Gastroesophageal sphincter (tissue), 4 donors: Measurements from ENCODE around the gene GPR153. TPM values are rescaled to one million over a fixed set of nuclear protein-coding genes. Genes with fewer than 3 reads are reported as not detected.

Experiments
- ATAC-seq: fragments of 150-250 bp; one replicate; pipeline ENCODE4 v1.9.1; 2016; ENCODE audit warnings: mild to moderate bottlenecking, moderate library complexity
- H3K27ac ChIP-seq, 4 donors: fragments of 200-600 bp; sonication (generic) in 3 of 4; 1 replicate in 3 of 4; 2 replicates in 1 of 4; pipeline ENCODE4 v1.5.1; 2016 to 2019
- H3K27me3 ChIP-seq: fragments of 200-600 bp; sonication (generic); one replicate; pipeline ENCODE4 v1.5.1; 2019
- H3K36me3 ChIP-seq, 2 donors: fragments of 200-600 bp; sonication (generic); one replicate each; pipeline ENCODE4 v1.5.1; 2019; ENCODE audit warnings: control low read depth in 1 of 2
- H3K4me1 ChIP-seq, 3 donors: fragments of 200-600 bp; sonication (generic); 1 replicate in 2 of 3; 2 replicates in 1 of 3; pipeline ENCODE4 v1.5.1; 2016 to 2019; ENCODE audit warnings: control low read depth in 2 of 3
- H3K4me3 ChIP-seq, 2 donors: fragments of 200-600 bp; sonication (generic); one replicate each; pipeline ENCODE4 v1.5.1; 2019; ENCODE audit warnings: mild to moderate bottlenecking in 1 of 2, moderate library complexity in 1 of 2
- H3K9me3 ChIP-seq, 3 donors: fragments of 200-600 bp; sonication (generic); one replicate each; pipeline ENCODE4 v1.5.1; 2017 to 2019; ENCODE audit warnings: control low read depth in 2 of 3
- EP300 ChIP-seq: sonication (generic); formaldehyde crosslinking; IDR thresholded peaks from one replicate; pipeline ENCODE4 v1.6.1; 2017; ENCODE audit warnings: antibody characterized with exemption, mild to moderate bottlenecking
- POLR2A ChIP-seq, 2 donors: fragments of 450-650 bp; IDR thresholded peaks; one replicate each; pipeline ENCODE4 v1.6.1; 2017; ENCODE audit warnings: antibody characterized with exemption in 2 of 2, mild to moderate bottlenecking in 2 of 2, moderate library complexity in 1 of 2
- POLR2AphosphoS5 ChIP-seq: sonication (generic); formaldehyde crosslinking; IDR thresholded peaks from one replicate; pipeline ENCODE4 v1.6.1; 2017; ENCODE audit warnings: antibody characterized with exemption
- WGBS, 2 donors: methylation state at CpG; one replicate each; pipeline ENCODE4 v1.1.5; 2018; ENCODE audit warnings: low coverage in 1 of 2; 5-methylcytosine and 5-hydroxymethylcytosine counted together
- total RNA-seq, 4 donors: library from RNA; depleted of rRNA; stranded (reverse); fragments of >200 nt; gene quantifications; one replicate each; pipeline ENCODE4 v1.1.0, GENCODE V29; 2016
- TF ChIP-seq, protein P1 (sequence below), 4 experiments: fragments of 200-600 bp in 2 of 4; fragments of 450-650 bp in 2 of 4; sonication (generic) in 1 of 4; IDR thresholded peaks; one replicate each; pipeline ENCODE4 v1.5.1; 2017 to 2019; ENCODE audit warnings: antibody characterized with exemption in 4 of 4, mild to moderate bottlenecking in 2 of 4, moderate library complexity in 2 of 4

The GPR153 gene
- total RNA-seq, 4 donors from 2014 or later: 2.6 to 8.9 (median 6.2) TPM

GRCh38 chr1:6300342-6301048 is 39.6 kb upstream of the GPR153 start:
- TF ChIP-seq EP300 (no peak), POLR2AphosphoS5 (no peak), POLR2A (IDR thresholded peaks at IDR 0.05) (no peak)
- TF ChIP-seq, protein P1, sequence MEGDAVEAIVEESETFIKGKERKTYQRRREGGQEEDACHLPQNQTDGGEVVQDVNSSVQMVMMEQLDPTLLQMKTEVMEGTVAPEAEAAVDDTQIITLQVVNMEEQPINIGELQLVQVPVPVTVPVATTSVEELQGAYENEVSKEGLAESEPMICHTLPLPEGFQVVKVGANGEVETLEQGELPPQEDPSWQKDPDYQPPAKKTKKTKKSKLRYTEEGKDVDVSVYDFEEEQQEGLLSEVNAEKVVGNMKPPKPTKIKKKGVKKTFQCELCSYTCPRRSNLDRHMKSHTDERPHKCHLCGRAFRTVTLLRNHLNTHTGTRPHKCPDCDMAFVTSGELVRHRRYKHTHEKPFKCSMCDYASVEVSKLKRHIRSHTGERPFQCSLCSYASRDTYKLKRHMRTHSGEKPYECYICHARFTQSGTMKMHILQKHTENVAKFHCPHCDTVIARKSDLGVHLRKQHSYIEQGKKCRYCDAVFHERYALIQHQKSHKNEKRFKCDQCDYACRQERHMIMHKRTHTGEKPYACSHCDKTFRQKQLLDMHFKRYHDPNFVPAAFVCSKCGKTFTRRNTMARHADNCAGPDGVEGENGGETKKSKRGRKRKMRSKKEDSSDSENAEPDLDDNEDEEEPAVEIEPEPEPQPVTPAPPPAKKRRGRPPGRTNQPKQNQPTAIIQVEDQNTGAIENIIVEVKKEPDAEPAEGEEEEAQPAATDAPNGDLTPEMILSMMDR (IDR thresholded peaks at IDR 0.05): no peak
- Histone ChIP-seq H3K36me3 (no peaks in the 10 kb centered on the region), H3K9me3 (no peaks in the 10 kb centered on the region), H3K27me3 (no peaks in the 10 kb centered on the region), H3K27ac (no peak overlapping the region), H3K4me1 (no peaks in the 10 kb centered on the region), H3K4me3 (no peak overlapping the region)
- no peak for ATAC-seq
- 85 to 100% methylated on average over 2 to 11 of the region's 32 CpGs for WGBS, 2 donors

DNA sequence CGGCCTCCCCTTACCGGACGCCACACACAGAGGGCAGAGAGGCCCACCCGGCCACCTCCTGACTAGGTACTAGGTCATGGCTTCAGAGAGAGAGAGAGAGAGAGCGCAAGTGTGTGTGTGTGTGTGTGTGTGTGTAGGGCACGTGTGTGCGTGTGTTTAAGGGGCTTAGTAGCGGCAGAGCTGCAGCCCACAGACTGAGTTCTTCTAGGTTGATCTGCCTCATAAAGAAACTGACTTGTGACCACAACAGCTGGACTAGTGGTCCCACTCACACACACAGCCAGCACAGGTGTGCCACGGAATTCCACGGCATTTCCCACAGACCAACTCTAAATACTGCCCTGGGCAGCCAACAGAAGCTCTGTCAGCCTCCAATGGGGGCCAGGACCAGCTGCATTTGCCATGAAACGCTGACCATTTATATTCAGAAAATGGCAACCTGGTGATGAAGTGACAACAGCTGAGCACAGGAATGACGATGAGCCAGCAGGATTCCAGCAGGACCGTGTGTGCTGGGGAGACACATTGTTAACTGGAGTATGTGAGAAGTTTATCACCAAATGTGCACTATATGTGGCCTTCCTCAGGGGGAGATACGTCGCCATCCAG is 38.8 kb upstream of the GPR153 start:
- H3K27ac ChIP-seq: no peak overlapping the region
- no peak for ATAC-seq
- H3K9me3 ChIP-seq: no peaks in the 10 kb centered on the region
- H3K36me3 ChIP-seq: peaks cover 0 to 2% of the 10 kb centered on the region in 2 donors
- no peaks in the 10 kb centered on the region for H3K27me3 ChIP-seq
- TF ChIP-seq EP300 (no peak), POLR2A (IDR thresholded peaks at IDR 0.05) (no peak), POLR2AphosphoS5 (no peak)
- TF ChIP-seq, protein P1 (IDR thresholded peaks at IDR 0.05): no peak
- no peaks in the 10 kb centered on the region for H3K4me1 ChIP-seq
- no peak overlapping the region for H3K4me3 ChIP-seq
- WGBS, 2 donors: 94% methylated on average over 11 of the region's 15 CpGs; no CpG with 5 or more reads in 1 of the 2 donors

DNA sequence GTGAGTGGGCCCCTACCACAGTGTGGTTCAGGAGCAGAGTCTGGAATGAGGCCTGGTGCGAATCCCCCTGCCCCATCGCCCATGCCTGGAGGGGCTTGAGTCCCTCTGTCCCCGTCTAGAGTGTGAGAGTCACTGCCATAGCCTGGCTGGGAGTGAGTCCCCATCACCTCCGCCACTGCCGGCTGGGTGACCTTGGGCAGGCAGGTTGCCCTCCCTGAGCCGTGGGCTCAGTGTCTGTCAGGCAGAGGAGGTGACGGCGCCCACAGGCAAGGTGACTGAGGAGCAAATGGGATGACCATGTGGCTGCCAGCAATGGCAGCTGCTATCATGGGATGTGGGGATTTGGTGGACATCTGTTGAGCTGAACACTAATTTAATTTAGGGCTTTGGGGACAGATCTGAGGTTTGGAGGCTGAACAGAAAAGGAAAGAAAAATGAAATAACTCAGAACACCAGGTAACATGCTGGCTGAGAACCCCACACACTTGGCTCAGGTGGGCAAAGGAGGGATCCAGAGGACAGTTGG is 38.1 kb upstream of the GPR153 start:
- WGBS, 2 donors: 80 to 100% methylated on average over 1 to 2 of the region's 8 CpGs
- H3K27ac ChIP-seq: no peak overlapping the region
- ATAC-seq: no peak
- H3K9me3 ChIP-seq: no peaks in the 10 kb centered on the region
- no peak overlapping the region for H3K4me3 ChIP-seq
- H3K36me3 ChIP-seq: peaks cover 0 to 9% of the 10 kb centered on the region in 2 donors
- TF ChIP-seq, protein P1 (IDR thresholded peaks at IDR 0.05): no peak
- TF ChIP-seq POLR2A (IDR thresholded peaks at IDR 0.05): no peak
- no peak for TF ChIP-seq POLR2AphosphoS5
- TF ChIP-seq EP300: no peak
- no peaks in the 10 kb centered on the region for H3K27me3 ChIP-seq
- H3K4me1 ChIP-seq: no peaks in the 10 kb centered on the region

DNA sequence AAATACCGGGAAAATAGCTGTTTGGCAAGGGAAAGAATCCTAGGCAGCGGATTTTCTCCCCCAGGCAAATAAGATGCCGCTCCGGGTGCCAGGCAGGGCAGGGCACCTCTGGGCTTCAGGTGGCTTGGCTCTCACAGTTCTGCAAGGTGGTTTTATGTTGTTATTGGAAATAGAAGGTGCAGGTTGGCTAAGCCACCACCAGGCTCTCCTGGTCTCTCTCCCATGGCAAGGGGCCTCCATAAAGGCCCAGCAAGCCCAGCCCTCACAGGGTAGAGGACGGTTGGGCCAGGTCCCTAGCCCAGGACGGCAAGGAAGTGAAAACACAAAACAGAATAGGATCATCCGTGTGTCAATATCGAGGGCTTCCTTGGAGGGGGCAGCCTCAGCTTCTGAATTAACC is 37.6 kb upstream of the GPR153 start:
- no peak for ATAC-seq
- no peaks in the 10 kb centered on the region for H3K9me3 ChIP-seq
- no peaks in the 10 kb centered on the region for H3K4me1 ChIP-seq
- 88 to 91% methylated on average over 4 to 6 of the region's 8 CpGs for WGBS, 2 donors
- TF ChIP-seq EP300 (no peak), POLR2A (IDR thresholded peaks at IDR 0.05) (no peak), POLR2AphosphoS5 (no peak)
- TF ChIP-seq, protein P1 (IDR thresholded peaks at IDR 0.05): no peak
- peaks cover 0 to 14% of the 10 kb centered on the region in 2 donors for H3K36me3 ChIP-seq
- H3K27me3 ChIP-seq: no peaks in the 10 kb centered on the region
- no peak overlapping the region for H3K27ac ChIP-seq
- H3K4me3 ChIP-seq: no peak overlapping the region

DNA sequence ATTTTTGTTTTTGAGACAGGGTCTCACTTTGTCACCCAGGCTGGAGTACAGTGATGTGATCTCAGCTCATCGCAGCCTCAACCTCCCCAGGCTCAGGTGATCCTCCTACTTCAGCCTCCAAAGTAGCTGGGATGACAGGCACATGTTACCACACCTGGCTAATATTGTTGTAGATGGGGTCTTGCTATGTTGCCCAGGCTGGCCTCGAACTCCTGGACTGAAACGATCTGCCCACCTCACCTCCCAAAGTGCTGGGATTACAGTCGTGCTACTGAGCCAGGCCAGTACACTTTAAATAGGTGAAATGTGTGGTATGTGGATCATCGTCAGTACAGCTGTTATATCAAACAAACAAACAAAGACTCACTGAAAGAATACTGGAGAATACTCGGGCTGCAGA is 35.0 kb upstream of the GPR153 start:
- Histone ChIP-seq H3K4me3 (no peak overlapping the region), H3K4me1 (no peaks in the 10 kb centered on the region), H3K36me3 (peaks cover 0 to 20% of the 10 kb centered on the region in 2 donors), H3K27ac (no peak overlapping the region), H3K9me3 (no peaks in the 10 kb centered on the region), H3K27me3 (no peaks in the 10 kb centered on the region)
- WGBS, 2 donors: 93 to 100% methylated on average over 2 to 6 of the region's 6 CpGs
- no peak for TF ChIP-seq EP300
- TF ChIP-seq POLR2A (IDR thresholded peaks at IDR 0.05): no peak
- TF ChIP-seq, protein P1 (IDR thresholded peaks at IDR 0.05): no peak
- no peak for TF ChIP-seq POLR2AphosphoS5
- no peak for ATAC-seq
